Measurements from ENCODE around the gene TBC1D14.

The TBC1D14 gene

DNA sequence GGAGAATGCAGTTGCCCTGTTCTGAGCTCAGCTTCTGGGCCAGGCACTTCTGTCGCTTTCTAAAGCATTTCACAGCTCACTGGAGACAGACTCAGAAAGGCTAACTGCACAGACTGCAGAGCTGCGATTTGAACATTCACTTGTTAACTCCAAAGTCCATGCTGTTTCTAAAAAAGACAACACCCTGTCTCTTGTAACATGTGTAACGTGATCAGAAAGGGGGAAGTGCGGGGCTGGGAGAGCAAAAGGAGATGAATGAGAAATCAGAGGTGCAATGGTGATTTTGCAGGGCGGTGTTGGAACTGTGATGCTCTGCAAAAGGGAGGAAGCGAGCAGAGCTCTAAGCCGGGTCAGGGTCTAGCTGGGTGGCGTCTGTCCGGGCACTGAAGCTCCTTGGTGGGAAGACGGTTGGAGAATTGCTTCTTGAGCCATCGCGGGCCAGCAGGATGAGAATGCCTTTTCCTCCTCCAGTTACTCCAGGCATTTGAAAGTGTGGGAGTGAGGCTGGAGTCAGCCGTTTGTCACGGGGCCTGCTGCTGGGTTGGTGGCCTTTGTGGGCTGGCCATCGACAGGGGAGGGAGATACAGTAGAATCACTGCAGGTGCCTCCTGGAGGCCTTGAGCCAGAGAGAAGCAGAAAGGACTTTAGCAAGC, 20.3 kb downstream of the TBC1D14 start:
- no peak for DNase-seq (ENCODE audit: low read depth)

- no peak for DNase-seq (ENCODE audit: low read depth)
Observed at GRCh38 chr4:6932475-6932874, 22.8 kb downstream of the TBC1D14 start.

- no peak for DNase-seq (ENCODE audit: low read depth)
Observed at GRCh38 chr4:6932918-6933317, 23.3 kb downstream of the TBC1D14 start.

- no peak for DNase-seq (ENCODE audit: low read depth)
Observed at GRCh38 chr4:6933691-6934430, 24.2 kb downstream of the TBC1D14 start.

DNA sequence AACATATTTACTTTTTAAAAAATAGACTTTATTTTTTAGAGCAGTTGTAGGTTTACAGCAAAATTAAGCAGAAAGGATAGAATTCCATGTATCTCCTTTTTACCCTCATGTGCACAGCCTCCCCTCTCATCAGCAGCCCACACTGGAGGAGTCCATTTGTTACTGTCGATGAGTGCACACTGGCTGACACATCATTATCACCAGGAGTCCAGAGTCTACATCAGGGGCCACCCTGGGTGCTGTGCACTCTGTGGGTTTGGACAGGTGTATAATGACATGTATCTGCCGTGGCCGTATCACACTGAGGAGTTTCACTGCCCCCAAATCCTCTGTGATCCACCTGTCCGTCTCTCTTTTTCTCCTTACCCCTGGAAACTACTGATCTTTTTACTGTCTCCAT, 26.3 kb downstream of the TBC1D14 start:
- no peak for DNase-seq (ENCODE audit: low read depth)

GRCh38 chr4:6937201-6937600, 27.6 kb downstream of the TBC1D14 start:
- no peak for DNase-seq (ENCODE audit: low read depth)

GRCh38 chr4:6937754-6938153, 28.1 kb downstream of the TBC1D14 start:
- no peak for DNase-seq (ENCODE audit: low read depth)

- DNase-seq (ENCODE audit: low read depth) = no peak
Observed at GRCh38 chr4:6938237-6938636, 28.6 kb downstream of the TBC1D14 start.

- no peak for DNase-seq (ENCODE audit: low read depth)
Observed at GRCh38 chr4:6938647-6939271, 29.1 kb downstream of the TBC1D14 start.

- no peak for DNase-seq (ENCODE audit: low read depth)
Observed at GRCh38 chr4:6939761-6940743, 30.4 kb downstream of the TBC1D14 start.

DNA sequence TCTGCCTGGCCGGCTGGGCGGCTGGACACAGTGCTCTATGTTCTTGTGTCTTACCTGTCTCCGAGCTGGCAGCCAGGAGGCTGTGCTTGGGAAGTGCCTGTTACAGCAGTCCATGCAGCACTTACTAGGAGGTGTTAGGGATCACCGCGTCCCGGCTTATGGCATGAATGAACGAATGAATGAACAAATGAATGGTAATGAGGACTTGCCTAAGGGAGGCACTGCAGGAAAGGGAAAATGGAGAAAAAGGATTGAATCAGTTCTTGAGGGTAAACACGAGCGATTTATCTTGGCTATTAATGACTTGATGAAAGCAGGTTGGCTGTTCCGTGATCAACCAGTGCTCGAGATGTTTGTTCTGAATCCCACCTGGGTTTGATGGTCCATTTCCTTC, 31.1 kb downstream of the TBC1D14 start:
- DNase-seq (ENCODE audit: low read depth) = no peak

DNA sequence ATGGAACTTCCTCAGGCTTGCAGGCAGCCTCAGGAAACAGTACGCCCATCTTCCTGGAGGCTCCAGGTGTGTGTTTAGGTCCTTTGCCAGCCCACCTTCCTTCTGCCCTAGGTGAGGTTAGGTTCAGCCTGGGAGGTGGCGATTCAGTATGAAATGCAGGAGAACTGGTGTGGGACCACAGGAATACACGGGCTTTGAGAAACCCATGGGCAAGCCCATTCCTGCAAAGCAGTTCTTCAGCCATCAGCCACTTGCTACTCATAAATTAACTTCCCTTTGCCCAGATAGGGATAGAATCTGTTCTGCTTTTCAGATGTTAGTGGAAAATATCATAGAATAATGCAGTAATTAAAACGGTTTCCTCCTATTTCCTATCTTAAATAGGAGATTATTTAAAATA, 32.2 kb downstream of the TBC1D14 start:
- DNase-seq (ENCODE audit: low read depth) = no peak

DNA sequence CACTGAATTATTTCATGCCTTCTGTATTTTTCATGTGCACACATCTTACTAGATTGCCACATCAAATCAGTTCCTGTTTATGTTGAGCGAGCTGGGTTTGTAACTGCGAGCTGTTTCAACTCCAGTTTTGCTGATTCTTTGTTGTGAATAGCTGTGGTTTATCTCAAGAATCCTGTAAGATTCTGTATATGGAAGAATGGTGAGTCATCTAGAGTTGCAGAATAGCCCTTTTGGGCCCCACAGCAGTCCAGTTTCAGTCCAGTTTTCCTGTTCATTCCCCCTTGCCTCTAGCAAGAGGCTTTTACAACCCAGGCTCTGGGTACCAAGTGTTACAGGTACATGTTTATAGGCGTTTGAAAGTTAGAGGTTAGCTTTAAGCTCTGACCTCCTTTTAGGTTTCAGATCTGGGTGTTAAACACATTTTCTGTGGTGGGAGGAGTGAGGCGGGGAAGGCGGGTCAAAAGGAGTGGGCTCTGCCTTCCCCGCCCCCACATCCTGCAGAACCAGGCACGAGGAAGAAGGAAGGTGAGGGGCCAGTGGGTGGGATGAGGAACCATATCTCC, 32.7 kb downstream of the TBC1D14 start:
- DNase-seq (ENCODE audit: low read depth) = no peak

GRCh38 chr4:6943012-6943884, 33.6 kb downstream of the TBC1D14 start:
- DNase-seq (ENCODE audit: low read depth) = no peak

GRCh38 chr4:6943885-6944225, 34.2 kb downstream of the TBC1D14 start:
- no peak for DNase-seq (ENCODE audit: low read depth)

- no peak for DNase-seq (ENCODE audit: low read depth)
Observed at GRCh38 chr4:6944301-6945051, 34.9 kb downstream of the TBC1D14 start.

DNA sequence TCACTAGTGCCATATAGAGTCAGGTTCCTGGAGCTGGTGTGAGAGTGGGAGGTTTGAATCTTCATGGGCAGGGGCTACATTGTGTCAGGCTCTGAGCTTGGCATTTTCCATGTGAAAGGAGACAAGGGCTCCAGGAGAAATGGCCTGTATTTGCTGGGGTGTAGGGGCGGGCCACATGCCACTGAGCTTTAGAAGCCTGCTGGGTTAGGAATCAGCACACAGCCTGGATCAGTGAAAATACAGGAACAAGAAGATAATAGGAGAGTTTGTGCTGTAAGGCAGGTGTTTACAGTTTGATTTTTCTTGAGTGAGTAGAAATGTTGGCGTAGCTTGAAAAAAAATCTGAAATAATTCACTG, 35.4 kb downstream of the TBC1D14 start:
- DNase-seq (ENCODE audit: low read depth) = no peak

DNA sequence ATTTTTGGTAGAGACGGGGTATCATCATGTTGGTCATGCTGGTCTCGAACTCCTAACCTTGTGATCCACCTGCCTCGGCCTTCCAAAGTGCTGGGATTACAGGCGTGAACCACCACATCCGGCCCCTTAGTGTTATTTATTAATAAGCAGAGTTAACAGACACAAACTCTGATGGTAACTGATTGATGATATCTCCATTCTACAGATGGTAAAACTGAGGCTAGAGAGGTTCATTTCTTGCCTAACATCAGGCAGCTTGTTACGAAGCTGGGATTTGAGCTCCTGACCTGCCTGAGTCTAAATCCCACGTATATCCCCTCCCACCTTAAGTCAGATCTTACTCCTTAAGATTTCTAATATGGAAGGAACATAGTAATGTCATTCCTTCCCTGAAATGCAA, 36.9 kb downstream of the TBC1D14 start:
- no peak for DNase-seq (ENCODE audit: low read depth)

- no peak for DNase-seq (ENCODE audit: low read depth)
Observed at GRCh38 chr4:6948134-6948460, 38.5 kb downstream of the TBC1D14 start.

- no peak for DNase-seq (ENCODE audit: low read depth)
Observed at GRCh38 chr4:6951880-6952381, 42.3 kb downstream of the TBC1D14 start.

Data from T-helper 22 cell (primary cell).